GM19193 (cell line): ENCODE results near the gene NOC4L.

Experiments used
- POLR2A ChIP-seq: IDR thresholded peaks from 4 replicates; pipeline ENCODE4 v1.6.1; 2011; ENCODE audit not compliant: insufficient read depth, insufficient read length; ENCODE audit errors: extremely low read depth

The NOC4L gene

DNA sequence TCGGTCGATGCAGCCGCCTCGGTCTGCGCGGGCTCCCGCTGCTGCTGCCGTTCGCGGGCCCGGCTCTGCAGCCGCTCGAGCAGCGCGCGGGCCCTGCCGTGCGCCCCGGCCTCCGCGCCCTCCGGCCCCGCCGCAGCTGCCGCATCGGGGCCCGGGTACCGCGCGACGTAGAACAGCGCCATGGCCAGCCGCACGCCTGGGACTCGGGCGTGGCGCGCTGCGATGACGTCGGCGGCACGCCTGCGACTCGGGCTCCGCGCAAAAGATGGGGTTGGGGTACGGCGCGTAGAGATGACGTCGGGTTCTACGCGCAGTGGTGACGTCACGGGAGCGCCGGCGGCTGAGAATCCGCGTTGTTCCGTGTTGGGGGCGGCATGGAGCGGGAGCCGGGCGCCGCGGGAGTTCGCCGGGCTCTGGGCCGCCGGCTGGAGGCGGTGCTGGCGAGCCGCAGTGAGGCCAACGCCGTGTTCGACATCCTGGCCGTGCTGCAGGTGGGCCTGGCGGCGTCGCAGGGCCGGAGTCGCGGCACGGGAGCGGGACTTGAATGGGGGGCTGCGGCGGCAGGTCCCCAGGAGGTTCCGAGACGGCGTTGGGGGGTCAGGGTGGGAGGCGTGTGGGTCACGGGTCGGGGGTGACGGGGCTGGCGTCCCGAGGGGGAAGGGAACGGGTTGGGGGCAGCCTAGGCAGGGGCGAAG lies at the start of gene NOC4L, which contains the start of gene DDX51:
TSS of gene NOC4L (plus strand) at position 343 of the 695 bp plus-strand sequence. CDS start at position 375, 32 bp downstream.
TSS of gene DDX51 (minus strand) at position 205 of the 695 bp plus-strand sequence. CDS start at position 182, 23 bp downstream.
- TF ChIP-seq POLR2A: peak; percentile 90

DNA sequence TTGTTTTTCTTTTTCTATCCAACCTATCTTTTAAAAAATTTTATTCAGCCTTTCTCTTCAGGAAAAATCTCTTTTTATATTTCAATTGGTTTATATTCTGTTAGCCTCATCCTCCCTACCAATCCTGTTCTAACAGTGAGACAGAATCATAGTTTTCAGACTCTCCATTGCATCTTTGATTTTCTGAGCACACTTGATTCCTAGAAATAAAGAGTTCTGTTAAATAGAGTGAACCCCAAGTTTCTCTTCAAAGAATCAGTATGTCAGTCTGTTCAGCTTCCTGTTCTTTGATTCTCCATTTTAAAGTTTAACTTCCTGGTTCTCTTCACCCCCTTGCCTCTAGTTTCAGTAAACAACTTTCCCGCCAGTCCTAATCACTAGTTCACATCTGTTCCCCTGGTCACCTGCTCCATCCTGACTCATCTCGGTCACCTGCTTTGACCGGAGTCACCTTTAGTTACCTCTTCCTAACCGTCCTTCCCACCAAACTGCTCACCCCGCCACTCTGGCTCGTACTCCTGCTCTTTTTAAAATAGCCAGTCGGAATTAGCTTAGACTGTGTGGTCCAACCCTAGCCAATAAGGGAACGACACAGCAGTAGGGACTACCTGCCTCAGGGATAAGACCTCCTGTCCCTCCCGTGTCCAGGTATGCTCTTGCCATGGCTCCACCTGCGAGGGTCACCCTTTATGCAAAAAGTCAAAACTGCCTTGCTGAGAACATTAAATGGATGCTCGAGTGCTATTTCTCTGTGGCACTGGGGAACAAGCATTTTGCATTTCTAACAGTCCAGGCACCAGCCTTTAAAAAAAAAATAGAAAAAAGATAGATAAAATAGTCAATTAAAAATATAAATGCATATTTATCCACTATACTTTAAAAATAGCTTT lies 48.5 kb upstream of the NOC4L start:
- no peak for TF ChIP-seq POLR2A

DNA sequence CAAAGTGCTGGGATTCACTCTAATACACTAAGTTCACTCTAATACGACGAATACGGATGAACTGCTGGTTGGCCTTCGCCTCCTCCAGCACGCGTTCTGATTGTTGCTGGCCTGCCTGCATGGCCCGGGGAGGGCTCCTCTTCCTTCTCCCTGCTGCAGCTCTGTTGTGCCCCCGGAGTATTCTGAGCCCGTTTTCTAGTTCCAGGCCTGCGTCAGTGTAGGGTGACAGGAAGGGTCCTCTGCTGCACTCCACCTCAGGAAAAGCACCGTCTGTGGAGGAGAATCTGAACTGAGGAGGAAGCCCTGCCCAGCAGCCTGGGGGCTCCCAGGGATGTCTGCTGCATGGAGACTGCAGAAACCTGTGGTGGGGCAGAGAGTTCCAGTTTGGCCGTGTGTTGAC lies 44.5 kb upstream of the NOC4L start:
- no peak for TF ChIP-seq POLR2A

DNA sequence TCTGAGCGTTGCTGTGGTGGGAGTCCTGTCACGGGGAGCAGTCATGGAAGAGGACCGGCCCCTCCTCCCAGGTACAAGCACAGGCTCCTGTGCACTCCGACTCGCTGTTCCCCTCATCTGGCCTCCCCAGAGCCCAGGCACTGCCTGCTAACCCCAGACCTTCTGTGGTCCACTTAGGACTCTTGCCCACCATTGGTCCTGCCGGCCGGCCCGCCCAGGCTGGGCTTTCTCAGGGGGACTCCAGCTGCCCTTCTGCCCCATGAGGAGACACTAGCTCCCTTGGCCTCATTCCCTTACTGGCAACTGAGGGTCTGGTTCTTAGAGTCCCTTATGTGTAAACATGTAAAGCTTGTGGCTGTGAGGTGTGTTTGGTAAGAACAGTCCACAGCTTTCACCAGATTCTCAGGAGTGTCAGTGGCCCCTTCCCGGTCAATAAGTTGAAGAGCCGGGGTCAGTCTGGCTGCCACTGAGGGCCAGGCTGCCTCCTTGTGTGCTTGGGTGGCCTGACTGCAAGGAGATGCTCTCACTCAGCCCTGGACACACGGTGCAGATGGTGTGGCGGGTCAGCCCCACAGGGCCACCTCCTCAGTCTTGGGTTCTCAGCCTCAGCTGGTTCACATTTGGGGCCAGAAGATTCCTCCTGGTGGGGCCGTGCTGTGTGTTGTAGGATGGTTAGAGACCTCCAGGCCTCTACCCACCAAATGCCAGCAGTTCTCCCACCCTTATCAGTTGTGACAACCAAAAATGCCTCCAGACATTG lies 43.8 kb upstream of the NOC4L start:
- TF ChIP-seq POLR2A: no peak

DNA sequence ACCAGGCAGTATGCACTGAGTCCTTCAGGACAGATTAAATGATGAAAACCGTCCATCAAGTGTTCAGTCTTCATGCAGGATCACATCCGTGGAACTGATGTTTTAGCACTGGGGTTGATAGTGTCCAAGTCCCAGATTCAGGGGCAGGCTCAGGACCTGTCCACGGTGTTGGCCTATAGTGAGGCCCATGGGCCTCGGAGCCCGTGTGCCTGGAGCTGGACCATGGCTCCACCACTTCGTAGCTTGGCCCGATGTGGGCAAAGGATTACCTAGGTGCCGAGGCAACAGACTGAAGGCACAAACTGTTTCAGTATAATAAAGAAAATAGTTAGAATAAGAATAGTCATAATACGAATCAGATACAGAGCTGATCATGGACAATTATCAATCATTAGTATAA lies 42.0 kb upstream of the NOC4L start:
- TF ChIP-seq POLR2A: no peak

DNA sequence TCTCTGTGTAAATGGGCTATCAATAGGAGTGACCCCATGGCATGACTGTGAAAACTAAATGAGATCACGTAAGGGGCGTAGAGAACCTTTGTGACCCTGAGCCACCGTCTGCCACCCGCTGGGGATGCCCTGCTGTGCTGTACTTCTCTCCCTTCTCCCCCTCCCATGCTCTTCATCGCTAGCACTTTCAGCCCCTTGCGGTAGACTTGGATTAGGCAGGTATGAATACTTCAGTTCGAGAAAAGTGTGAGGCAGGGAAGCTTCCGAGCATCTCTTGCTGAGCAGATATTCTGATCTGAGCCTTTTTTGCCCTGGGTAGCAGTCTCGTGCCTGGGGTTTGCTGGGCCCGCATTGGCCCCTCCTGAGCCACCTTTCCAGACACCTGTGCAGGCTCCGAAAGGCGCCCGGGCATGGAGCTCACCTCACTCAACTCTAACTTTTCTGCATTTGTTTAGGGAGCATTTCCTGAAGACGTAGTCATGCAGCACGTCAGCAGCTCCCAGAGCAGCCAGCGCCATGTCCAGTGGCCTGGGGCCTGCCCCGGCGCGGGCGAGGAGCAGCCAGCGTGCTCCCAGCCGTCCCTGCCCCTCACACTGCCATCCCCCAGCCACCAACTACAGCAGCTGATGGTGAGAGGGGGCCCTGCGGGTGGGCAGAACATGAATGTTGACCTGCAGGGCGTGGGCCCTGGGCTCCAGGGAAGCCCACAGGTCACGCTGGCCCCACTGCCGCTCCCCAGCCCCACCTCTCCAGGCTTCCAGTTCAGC lies 40.5 kb upstream of the NOC4L start:
- TF ChIP-seq POLR2A: no peak

DNA sequence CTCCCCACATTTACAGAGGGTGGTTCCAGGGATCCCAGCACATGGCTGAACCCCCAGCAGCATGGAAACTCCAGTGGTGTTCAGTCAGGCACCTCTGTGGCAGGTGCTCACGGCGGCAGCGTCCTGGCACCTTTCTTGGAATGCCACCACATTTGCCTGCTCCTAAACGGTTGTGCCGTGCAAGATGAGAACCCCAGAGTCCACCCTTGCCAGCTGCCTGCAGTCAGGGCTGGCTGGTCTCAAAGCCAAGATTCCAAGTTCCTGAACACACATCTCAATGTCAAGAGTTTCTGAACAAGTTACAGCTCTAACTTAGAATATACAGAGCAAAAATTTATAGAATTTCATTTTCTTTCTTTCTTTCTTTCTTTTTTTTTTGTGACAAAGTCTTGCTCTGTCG lies 38.8 kb upstream of the NOC4L start:
- TF ChIP-seq POLR2A: no peak

DNA sequence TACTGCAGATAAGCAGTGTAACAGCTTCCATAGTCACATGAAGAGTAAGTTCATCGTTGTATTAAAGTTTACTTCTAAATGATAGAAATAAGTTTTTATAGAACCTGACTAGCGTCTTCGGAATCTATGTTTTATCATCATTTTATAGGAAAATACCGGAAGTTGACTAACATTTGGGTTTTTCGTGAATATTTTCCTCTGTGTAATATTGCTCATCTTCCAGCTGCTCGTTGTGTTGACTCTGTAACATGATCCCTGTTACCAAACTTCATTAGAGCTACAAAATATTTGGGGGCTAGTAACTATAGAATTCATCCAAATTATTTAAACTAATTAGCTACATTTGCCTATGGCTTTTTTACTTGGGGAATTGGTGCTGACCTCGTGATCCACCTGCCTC lies 37.3 kb upstream of the NOC4L start:
- no peak for TF ChIP-seq POLR2A

DNA sequence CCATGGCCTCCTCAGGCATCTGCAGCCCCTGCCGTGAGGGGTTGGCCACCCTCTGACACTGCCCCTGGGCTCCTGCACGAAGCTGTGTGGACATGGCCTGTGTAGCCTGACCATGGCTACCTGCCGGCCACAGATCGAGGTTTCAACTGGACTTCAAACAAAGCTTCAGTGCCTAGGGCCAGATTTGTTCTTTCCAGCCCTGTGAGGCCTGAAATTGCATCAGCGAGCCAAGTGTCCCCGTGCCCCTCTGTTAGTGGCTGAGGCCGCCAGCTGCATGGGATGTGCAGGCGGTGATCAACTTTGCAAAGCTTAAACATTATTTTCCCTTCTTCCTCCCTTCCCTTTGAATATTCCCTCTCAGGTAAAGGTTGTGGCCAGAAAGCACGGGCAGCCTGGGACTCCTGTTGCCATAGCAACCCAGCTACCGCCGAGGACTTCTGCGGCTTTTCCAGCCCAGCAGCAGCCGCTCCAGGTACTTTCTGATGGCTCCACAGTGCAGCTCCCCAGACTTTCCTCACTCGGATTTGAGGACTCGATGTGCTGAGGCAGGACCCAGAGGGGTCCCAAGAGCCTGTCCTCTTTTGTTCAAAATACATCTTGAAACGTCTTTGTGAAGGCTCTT lies 35.9 kb upstream of the NOC4L start:
- TF ChIP-seq POLR2A: no peak

DNA sequence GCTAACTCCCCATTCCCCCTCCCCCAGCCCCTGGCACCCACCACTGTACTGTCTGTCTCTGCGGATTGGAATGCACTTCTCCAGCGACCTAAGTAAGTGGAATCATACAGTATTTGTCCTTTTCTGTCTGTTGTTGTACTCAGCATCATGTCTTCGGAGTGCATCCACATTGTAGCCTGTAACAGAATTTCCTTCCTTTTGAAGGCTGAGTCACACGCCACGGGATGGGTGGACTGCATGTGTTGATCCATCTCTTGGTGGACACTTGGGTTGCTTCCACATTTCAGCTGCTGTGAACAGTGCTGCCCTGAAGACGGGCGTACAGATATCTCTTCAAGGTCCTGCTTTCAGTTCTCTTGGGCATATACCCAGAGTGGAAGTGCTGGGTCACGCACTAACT lies 34.5 kb upstream of the NOC4L start:
- no peak for TF ChIP-seq POLR2A

DNA sequence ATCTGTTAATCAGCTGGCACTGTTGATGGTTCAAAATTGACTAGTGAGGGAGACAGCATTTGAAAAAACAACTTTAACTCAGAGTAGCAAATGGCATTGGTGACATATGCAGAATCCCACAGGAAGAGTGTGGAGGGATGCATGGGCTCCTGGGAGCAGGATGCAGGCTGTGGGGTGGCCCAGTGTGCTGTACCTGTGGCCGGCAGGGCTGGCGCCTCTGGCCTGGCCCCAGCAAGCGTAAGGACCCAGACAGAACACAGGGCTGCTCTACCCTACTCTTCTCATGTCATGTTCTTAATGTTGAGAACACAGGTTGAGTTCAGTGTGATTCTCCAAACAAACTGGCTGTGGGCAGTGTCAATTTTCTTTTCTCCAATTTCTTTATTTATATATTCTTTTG lies 33.6 kb upstream of the NOC4L start:
- TF ChIP-seq POLR2A: no peak

DNA sequence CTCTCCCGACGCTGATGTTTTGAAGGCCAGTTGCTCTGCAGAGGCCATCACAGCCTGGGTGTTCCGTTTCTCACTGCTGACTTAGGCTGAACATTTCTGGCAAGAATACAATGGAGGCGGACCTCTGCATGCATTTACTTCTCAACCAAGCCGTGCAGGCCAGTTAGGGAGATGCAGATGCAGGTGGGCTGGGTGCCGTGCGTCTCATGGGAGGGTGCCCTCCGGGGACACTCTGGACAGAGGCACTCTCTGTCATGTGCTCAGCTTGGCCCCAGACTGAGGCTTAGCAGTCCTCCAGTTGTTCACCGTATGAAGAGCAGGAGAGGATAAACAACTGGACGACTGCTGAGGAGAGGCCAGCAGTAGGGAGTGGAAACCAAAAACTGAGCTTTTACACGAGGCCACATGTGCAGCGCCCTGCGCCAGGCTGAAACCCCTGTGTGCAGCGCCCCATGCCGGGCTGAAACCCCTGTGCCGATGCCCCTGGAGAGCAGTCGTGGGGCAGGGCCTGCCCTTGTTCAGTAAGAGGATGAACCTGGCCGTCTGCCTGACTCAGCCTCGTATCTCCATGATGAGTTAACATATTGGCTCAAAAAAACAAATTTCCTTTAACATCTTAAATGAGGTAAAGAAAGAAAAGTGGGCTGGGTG lies 32.5 kb upstream of the NOC4L start:
- no peak for TF ChIP-seq POLR2A

DNA sequence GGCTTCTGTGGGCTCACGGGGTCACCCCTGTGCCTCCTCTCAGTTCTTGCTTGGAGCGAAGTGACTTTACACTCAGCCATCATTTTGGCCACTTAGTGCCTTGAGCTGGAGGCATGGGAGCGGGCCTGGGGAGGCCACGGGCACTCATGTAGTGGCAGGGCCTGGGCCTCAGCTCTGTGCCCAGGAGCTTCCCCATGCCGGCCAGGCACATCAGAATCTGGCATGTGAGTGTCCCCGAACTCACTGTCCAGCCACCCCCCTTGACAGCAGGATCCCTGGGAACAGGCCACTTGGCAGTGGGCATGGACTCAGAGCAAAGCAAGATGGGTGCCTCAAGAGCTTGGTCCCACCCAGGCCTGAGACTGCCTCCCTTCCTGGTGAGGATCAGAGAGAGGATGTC lies 29.6 kb upstream of the NOC4L start:
- TF ChIP-seq POLR2A: no peak
